Measurements from ENCODE around the gene FGF5. TPM values are rescaled to one million over a fixed set of nuclear protein-coding genes. Genes with fewer than 3 reads are reported as not detected.
"Not testable (repeated sequence)": the region's sequence is repeated elsewhere in the genome, so short reads cannot be mapped to it uniquely, and the experiment has no call there.

The FGF5 gene
- total RNA-seq, 2 experiments from 2014 or later: not detected

- H3K4me3 Mint-ChIP-seq: no peak overlapping the region
- no peak overlapping the region for H3K27ac Mint-ChIP-seq
- no peak for DNase-seq
- H3K4me1 Mint-ChIP-seq: no peaks in the 10 kb centered on the region
- POLR2A ChIA-PET: no interaction called here
- no peaks in the 10 kb centered on the region for H3K9me3 Mint-ChIP-seq
- peaks cover 10% of the 10 kb centered on the region for H3K27me3 Mint-ChIP-seq
- CTCF ChIA-PET: interaction anchor here (0.7 to 0.8 kb wide), 2 partner anchors 24 to 25 kb away, joined by 3 read pairs; no protein-coding TSS in a partner anchor
- no peaks in the 10 kb centered on the region for H3K36me3 Mint-ChIP-seq (ENCODE audit: low read depth)
These were observed 13.3 kb downstream of the FGF5 start for GRCh38 chr4:80279751-80280150.

- Mint-ChIP-seq H3K27me3 (peaks cover 7% of the 10 kb centered on the region), H3K4me3 (no peak overlapping the region), H3K36me3 (ENCODE audit: low read depth) (no peaks in the 10 kb centered on the region), H3K9me3 (no peaks in the 10 kb centered on the region), H3K27ac (no peak overlapping the region), H3K4me1 (no peaks in the 10 kb centered on the region)
- DNase-seq: no peak
- ChIA-PET POLR2A (no interaction called here), CTCF (no interaction called here)
These were observed 20.0 kb downstream of the FGF5 start for GRCh38 chr4:80286451-80286850.

- H3K9me3 Mint-ChIP-seq; POLR2A ChIA-PET; H3K36me3 Mint-ChIP-seq (ENCODE audit: low read depth); H3K27ac Mint-ChIP-seq; H3K4me1 Mint-ChIP-seq; H3K27me3 Mint-ChIP-seq; DNase-seq; CTCF ChIA-PET; H3K4me3 Mint-ChIP-seq: not testable (repeated sequence)
These were observed 24.2 kb downstream of the FGF5 start for GRCh38 chr4:80290665-80291064.

- no peaks in the 10 kb centered on the region for H3K9me3 Mint-ChIP-seq
- H3K27me3 Mint-ChIP-seq: no peaks in the 10 kb centered on the region
- H3K36me3 Mint-ChIP-seq (ENCODE audit: low read depth): no peaks in the 10 kb centered on the region
- POLR2A ChIA-PET: no interaction called here
- CTCF ChIA-PET: no interaction called here
- H3K4me1 Mint-ChIP-seq: no peaks in the 10 kb centered on the region
- no peak for DNase-seq
- no peak overlapping the region for H3K27ac Mint-ChIP-seq
- H3K4me3 Mint-ChIP-seq: no peak overlapping the region
These were observed 27.7 kb downstream of the FGF5 start for GRCh38 chr4:80294206-80294605.

- H3K36me3 Mint-ChIP-seq (ENCODE audit: low read depth): no peaks in the 10 kb centered on the region
- POLR2A ChIA-PET: no interaction called here
- CTCF ChIA-PET: no interaction called here
- no peak for DNase-seq
- H3K27ac Mint-ChIP-seq: no peak overlapping the region
- no peak overlapping the region for H3K4me3 Mint-ChIP-seq
- no peaks in the 10 kb centered on the region for H3K9me3 Mint-ChIP-seq
- H3K27me3 Mint-ChIP-seq: no peaks in the 10 kb centered on the region
- no peaks in the 10 kb centered on the region for H3K4me1 Mint-ChIP-seq
These were observed 28.9 kb downstream of the FGF5 start for GRCh38 chr4:80295336-80295735.

- H3K27me3 Mint-ChIP-seq: no peaks in the 10 kb centered on the region
- H3K27ac Mint-ChIP-seq: no peak overlapping the region
- no peak for DNase-seq
- no peaks in the 10 kb centered on the region for H3K9me3 Mint-ChIP-seq
- no peak overlapping the region for H3K4me3 Mint-ChIP-seq
- H3K4me1 Mint-ChIP-seq: no peaks in the 10 kb centered on the region
- no peaks in the 10 kb centered on the region for H3K36me3 Mint-ChIP-seq (ENCODE audit: low read depth)
- POLR2A ChIA-PET: no interaction called here
- CTCF ChIA-PET: no interaction called here
These were observed 29.4 kb downstream of the FGF5 start for GRCh38 chr4:80295826-80296225.

GRCh38 chr4:80301884-80302283, 35.4 kb downstream of the FGF5 start:
- no peak overlapping the region for H3K27ac Mint-ChIP-seq
- DNase-seq: no peak
- POLR2A ChIA-PET: no interaction called here

GRCh38 chr4:80302616-80303223, 36.3 kb downstream of the FGF5 start:
- no peak overlapping the region for H3K4me3 Mint-ChIP-seq
- no peak for DNase-seq
- no peaks in the 10 kb centered on the region for H3K4me1 Mint-ChIP-seq
- no peak overlapping the region for H3K27ac Mint-ChIP-seq
- no peaks in the 10 kb centered on the region for H3K36me3 Mint-ChIP-seq (ENCODE audit: low read depth)
- ChIA-PET POLR2A (no interaction called here), CTCF (interaction anchor here (0.6 to 1.2 kb wide), 3 partner anchors 14 to 664 kb away, joined by 3 read pairs; no protein-coding TSS in a partner anchor)
- peaks cover 6% of the 10 kb centered on the region for H3K9me3 Mint-ChIP-seq
- H3K27me3 Mint-ChIP-seq: peaks cover 10% of the 10 kb centered on the region

More at GRCh38 chr4:80301884-80302283, 35.4 kb downstream of the FGF5 start:
- H3K9me3 Mint-ChIP-seq: peaks cover 6% of the 10 kb centered on the region
- no peaks in the 10 kb centered on the region for H3K36me3 Mint-ChIP-seq (ENCODE audit: low read depth)
- no peak overlapping the region for H3K4me3 Mint-ChIP-seq
- CTCF ChIA-PET: interaction anchor here (0.6 kb wide), 1 partner anchor 13 kb away, joined by 3 read pairs; no protein-coding TSS in a partner anchor
- peaks cover 4% of the 10 kb centered on the region for H3K27me3 Mint-ChIP-seq
- no peaks in the 10 kb centered on the region for H3K4me1 Mint-ChIP-seq

- H3K36me3 Mint-ChIP-seq (ENCODE audit: low read depth): no peaks in the 10 kb centered on the region
- ChIA-PET POLR2A (no interaction called here), CTCF (no interaction called here)
- no peak overlapping the region for H3K4me3 Mint-ChIP-seq
- no peak overlapping the region for H3K27ac Mint-ChIP-seq
- H3K9me3 Mint-ChIP-seq: peaks cover 6% of the 10 kb centered on the region
- no peaks in the 10 kb centered on the region for H3K4me1 Mint-ChIP-seq
- H3K27me3 Mint-ChIP-seq: peaks cover 26% of the 10 kb centered on the region
- DNase-seq: no peak
These were observed 39.0 kb downstream of the FGF5 start for GRCh38 chr4:80305466-80305865.

- DNase-seq: no peak
- Mint-ChIP-seq H3K27ac (no peak overlapping the region), H3K4me1 (no peaks in the 10 kb centered on the region), H3K27me3 (peaks cover 26% of the 10 kb centered on the region), H3K4me3 (no peak overlapping the region), H3K36me3 (ENCODE audit: low read depth) (no peaks in the 10 kb centered on the region), H3K9me3 (peaks cover 6% of the 10 kb centered on the region)
- POLR2A ChIA-PET: no interaction called here
- CTCF ChIA-PET: no interaction called here
These were observed 39.8 kb downstream of the FGF5 start for GRCh38 chr4:80306260-80306659.

GRCh38 chr4:80307183-80307735, 40.8 kb downstream of the FGF5 start:
- Mint-ChIP-seq H3K36me3 (ENCODE audit: low read depth) (no peaks in the 10 kb centered on the region), H3K4me3 (no peak overlapping the region), H3K27ac (no peak overlapping the region), H3K4me1 (no peaks in the 10 kb centered on the region), H3K27me3 (peaks cover 29% of the 10 kb centered on the region), H3K9me3 (no peaks in the 10 kb centered on the region)
- no peak for DNase-seq
- ChIA-PET CTCF (no interaction called here), POLR2A (no interaction called here)

GRCh38 chr4:80307774-80308465, 41.5 kb downstream of the FGF5 start:
- H3K4me1 Mint-ChIP-seq: no peaks in the 10 kb centered on the region
- CTCF ChIA-PET: no interaction called here
- peaks cover 29% of the 10 kb centered on the region for H3K27me3 Mint-ChIP-seq
- POLR2A ChIA-PET: no interaction called here
- H3K9me3 Mint-ChIP-seq: no peaks in the 10 kb centered on the region
- no peaks in the 10 kb centered on the region for H3K36me3 Mint-ChIP-seq (ENCODE audit: low read depth)
- no peak overlapping the region for H3K27ac Mint-ChIP-seq
- H3K4me3 Mint-ChIP-seq: no peak overlapping the region
- no peak for DNase-seq

GRCh38 chr4:80308466-80308822, 42.0 kb downstream of the FGF5 start:
- Mint-ChIP-seq H3K4me1 (no peaks in the 10 kb centered on the region), H3K9me3 (no peaks in the 10 kb centered on the region), H3K27ac (no peak overlapping the region), H3K36me3 (ENCODE audit: low read depth) (no peaks in the 10 kb centered on the region), H3K4me3 (no peak overlapping the region), H3K27me3 (peaks cover 29% of the 10 kb centered on the region)
- ChIA-PET CTCF (no interaction called here), POLR2A (no interaction called here)
- no peak for DNase-seq

All from activated CD4-positive, alpha-beta T cell treated with anti-CD3 and anti-CD28 coated beads, Interleukin-2, amount 10 ng/mL, durations not matched to agents 7 days and 5 days (primary cell).